HTERT RPE-1 (cell line): ENCODE results near the gene ATXN2L.

Experiments used
- in situ Hi-C: fragments of 300-500 bp; cut with MboI; formaldehyde crosslinking; loops from 4 replicates; pipeline ENCODE4 v1.14.3; 2020; ENCODE audit warnings: low sequenced_read_pairs

Gene ATXN2L

DNA sequence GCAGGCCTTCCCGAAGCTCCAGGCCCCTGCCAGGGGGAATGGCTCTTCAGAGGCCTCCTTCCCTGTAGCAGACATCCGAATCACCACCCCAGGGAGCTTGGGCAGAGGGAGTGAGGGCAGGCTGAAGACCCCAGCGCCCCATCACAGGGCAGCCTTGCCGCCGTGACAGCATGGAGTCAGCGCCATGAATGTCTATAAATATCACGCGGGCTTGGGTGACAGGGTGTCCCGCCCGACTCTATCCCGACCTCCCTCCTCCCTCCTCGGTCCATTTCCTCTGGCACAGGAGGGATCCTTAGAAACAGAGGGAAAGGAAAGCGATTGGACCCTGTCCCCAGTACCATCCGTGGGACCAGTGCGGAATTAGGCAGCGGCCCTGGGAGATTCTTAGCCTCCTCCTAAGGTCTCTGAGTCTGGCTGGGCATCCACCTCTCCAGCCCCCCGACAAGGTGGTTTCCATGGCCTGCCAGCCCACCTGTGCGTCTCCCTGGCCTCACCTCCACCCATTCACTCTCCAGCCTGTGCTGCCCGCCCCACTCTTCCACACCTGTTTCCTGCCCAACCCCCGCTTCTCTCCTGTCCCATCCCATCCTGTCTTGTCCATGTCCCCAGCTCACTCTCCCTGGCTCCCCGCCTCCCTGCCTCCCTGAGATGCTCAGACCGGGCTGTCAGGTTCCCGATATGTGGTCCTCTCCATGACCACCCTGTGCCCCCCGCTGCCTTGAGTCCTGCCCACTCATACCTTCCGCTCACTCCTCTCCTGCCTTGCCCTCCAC, 60.6 kb downstream of the ATXN2L start:
- in situ Hi-C loops: no loop called here

DNA sequence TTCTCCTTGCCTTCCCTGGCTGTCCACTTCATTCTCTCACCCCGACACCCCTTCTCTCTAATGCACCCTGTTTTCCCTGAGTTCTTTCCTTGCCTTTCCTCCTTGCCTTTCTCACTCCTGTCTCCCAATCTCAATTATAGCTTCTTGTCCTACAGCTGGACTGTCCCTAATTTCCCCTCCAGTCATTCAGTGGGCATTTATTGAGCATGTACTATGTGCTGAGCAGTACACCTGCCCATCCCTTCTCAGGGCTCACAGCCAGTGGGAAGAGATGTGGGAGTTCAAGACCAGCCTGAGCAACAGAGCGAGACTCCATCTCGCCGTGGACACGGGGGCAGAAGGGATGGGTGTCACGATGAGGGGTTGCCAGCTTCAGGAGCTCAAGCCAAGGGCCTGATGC, 61.2 kb downstream of the ATXN2L start:
- in situ Hi-C loops: no loop called here
